ENCODE results near the gene CLEC3B. TPM values are rescaled to one million over a fixed set of nuclear protein-coding genes. Genes with fewer than 3 reads are reported as not detected.

Gene CLEC3B
- total and polyA plus RNA-seq, 8 donors = 16.7 to 199 (median 27.5) TPM; not detected in 2

DNA sequence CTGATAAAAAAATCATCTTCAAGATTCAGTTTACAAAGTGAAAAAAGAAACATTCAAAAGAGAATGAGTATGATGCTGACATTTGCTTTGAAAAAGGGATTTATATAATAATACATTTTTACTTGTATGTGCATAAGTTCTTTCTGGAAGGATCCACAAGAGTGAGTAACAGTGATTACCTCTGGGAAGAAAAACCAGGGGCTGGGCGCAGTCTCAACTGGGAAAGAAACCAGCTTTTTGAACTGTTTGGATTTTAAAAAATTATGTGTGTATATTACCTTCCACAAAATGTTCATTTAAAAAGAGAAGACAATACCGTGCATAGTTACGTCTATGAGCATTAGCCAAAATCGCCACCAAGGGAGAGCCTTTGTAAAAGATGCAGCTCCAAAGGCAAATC lies 1.3 kb downstream of the CLEC3B start:
- intact Hi-C loops (cut with DNase I; ENCODE audit: low total_unique reads) = no loop called here
- DNase-seq = no peak
- no peaks in the 10 kb centered on the region for H3K9me3 ChIP-seq
- peak overlapping the region in 4 of 5 donors; percentile 44 to 62 (median 59) for H3K27ac ChIP-seq
- no peaks in the 10 kb centered on the region for H3K36me3 ChIP-seq
- peak overlapping the region in 2 of 4 donors; percentile 11 to 18 for H3K4me3 ChIP-seq
- TF ChIP-seq, protein P1, sequence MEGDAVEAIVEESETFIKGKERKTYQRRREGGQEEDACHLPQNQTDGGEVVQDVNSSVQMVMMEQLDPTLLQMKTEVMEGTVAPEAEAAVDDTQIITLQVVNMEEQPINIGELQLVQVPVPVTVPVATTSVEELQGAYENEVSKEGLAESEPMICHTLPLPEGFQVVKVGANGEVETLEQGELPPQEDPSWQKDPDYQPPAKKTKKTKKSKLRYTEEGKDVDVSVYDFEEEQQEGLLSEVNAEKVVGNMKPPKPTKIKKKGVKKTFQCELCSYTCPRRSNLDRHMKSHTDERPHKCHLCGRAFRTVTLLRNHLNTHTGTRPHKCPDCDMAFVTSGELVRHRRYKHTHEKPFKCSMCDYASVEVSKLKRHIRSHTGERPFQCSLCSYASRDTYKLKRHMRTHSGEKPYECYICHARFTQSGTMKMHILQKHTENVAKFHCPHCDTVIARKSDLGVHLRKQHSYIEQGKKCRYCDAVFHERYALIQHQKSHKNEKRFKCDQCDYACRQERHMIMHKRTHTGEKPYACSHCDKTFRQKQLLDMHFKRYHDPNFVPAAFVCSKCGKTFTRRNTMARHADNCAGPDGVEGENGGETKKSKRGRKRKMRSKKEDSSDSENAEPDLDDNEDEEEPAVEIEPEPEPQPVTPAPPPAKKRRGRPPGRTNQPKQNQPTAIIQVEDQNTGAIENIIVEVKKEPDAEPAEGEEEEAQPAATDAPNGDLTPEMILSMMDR (IDR thresholded peaks at IDR 0.05) = no peak
- no peak for TF ChIP-seq POLR2AphosphoS5 (IDR thresholded peaks at IDR 0.05)
- no peak for TF ChIP-seq EP300 (IDR thresholded peaks at IDR 0.05)
- TF ChIP-seq POLR2A (IDR thresholded peaks at IDR 0.05) = no peak
- H3K27me3 ChIP-seq = no peaks in the 10 kb centered on the region
- H3K4me1 ChIP-seq = peaks cover 17 to 43% (median 30%) of the 10 kb centered on the region in 4 donors
- 74 to 91% (median 84%) methylated on average over 4 of the region's 4 CpGs for WGBS, 5 donors

DNA sequence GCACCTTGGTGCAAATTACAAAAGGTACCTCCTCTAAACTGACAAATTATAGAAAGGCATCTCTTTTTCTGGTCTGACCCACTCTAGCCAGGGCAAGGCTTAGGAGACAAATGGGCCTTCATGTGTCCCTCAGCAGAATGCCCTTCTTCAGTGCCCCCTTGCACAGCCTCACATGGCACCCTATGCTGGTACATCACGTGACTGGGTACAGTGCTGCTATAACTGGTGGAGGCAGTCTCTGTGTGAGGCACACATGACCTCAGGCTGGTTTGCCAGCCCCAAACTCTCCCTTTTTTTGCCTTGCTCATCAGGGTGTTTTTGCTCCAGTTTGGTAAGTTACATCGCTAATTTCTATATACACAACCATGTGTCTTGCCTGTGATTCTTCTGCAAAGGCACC lies 3.1 kb downstream of the CLEC3B start:
- Histone ChIP-seq H3K36me3 (no peaks in the 10 kb centered on the region), H3K9me3 (no peaks in the 10 kb centered on the region), H3K4me1 (peaks cover 17 to 45% (median 31%) of the 10 kb centered on the region in 4 donors), H3K27me3 (no peaks in the 10 kb centered on the region), H3K27ac (peak overlapping the region in 3 of 5 donors; percentile 4 to 59 (median 39)), H3K4me3 (no peak overlapping the region)
- WGBS, 5 donors = 79 to 87% (median 83%) methylated on average over 2 of the region's 2 CpGs
- intact Hi-C loops (cut with DNase I; ENCODE audit: low total_unique reads) = no loop called here
- DNase-seq = no peak
- no peak for TF ChIP-seq POLR2AphosphoS5 (IDR thresholded peaks at IDR 0.05)
- TF ChIP-seq EP300 (IDR thresholded peaks at IDR 0.05) = no peak
- TF ChIP-seq, protein P1 (IDR thresholded peaks at IDR 0.05) = no peak
- no peak for TF ChIP-seq POLR2A (IDR thresholded peaks at IDR 0.05)

DNA sequence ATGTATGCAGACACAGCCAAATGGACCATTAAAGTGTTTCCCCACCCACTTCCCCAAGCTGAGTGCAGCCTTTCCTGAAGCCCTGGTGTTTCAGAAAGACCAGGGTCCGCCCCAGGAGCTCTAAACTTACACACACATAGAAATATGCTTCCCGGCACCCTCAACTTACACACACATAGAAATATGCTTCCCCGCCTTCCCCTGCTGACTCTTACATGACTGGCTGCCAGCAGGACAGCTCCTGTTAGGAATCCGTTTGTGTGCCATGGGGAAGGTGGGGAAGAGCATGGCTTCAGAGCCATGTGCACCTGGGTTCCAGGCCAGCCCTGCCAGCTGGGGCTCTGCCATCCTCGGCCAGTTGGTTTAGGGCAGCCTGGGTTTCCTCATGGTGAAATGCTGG lies 3.6 kb downstream of the CLEC3B start:
- Histone ChIP-seq H3K9me3 (no peaks in the 10 kb centered on the region), H3K27me3 (no peaks in the 10 kb centered on the region), H3K4me3 (no peak overlapping the region), H3K4me1 (peaks cover 17 to 46% (median 33%) of the 10 kb centered on the region in 4 donors), H3K36me3 (no peaks in the 10 kb centered on the region), H3K27ac (peak overlapping the region in 2 of 5 donors; percentile 10 to 59)
- intact Hi-C loops (cut with DNase I; ENCODE audit: low total_unique reads) = loop anchor here (10.0 kb wide), 1 partner anchor 465 kb away; no protein-coding TSS in a partner anchor
- TF ChIP-seq, protein P1 (IDR thresholded peaks at IDR 0.05) = no peak
- TF ChIP-seq POLR2AphosphoS5 (IDR thresholded peaks at IDR 0.05) (no peak), EP300 (IDR thresholded peaks at IDR 0.05) (no peak), POLR2A (IDR thresholded peaks at IDR 0.05) (no peak)
- WGBS, 5 donors = 46 to 75% (median 70%) methylated on average over 5 of the region's 5 CpGs
- peak in 1 of 2 donors; percentile 34 for DNase-seq

DNA sequence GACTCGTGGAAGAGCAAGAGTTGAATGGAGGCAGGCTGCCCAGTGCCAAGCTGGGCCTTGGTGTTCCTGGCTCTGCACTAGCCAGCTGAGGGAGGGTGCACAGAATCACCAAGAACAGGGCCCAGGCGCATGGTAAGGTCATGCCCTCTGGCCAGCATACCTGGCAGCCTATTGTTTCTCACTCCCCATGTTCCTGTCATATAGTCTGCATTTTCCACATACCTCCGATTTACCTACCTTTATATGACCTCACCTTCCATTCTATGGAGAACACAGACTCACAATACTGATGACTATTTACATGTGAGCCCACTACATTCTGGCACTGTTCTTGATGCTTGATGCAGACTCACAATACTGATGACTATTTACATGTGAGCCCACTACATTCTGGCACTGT lies 5.4 kb downstream of the CLEC3B start:
- Histone ChIP-seq H3K4me3 (no peak overlapping the region), H3K27ac (no peak overlapping the region), H3K27me3 (peaks cover 0 to 4% (median 0%) of the 10 kb centered on the region in 3 donors), H3K9me3 (no peaks in the 10 kb centered on the region), H3K4me1 (peaks cover 19 to 48% (median 35%) of the 10 kb centered on the region in 4 donors), H3K36me3 (no peaks in the 10 kb centered on the region)
- intact Hi-C loops (cut with DNase I; ENCODE audit: low total_unique reads) = loop anchor here (10.0 kb wide), 1 partner anchor 463 kb away; no protein-coding TSS in a partner anchor
- TF ChIP-seq, protein P1 (IDR thresholded peaks at IDR 0.05) = no peak
- TF ChIP-seq POLR2A (IDR thresholded peaks at IDR 0.05) = no peak
- no peak for DNase-seq
- 59 to 91% (median 80%) methylated on average over 2 to 3 of the region's 3 CpGs for WGBS, 5 donors
